ENCODE results near the gene TBC1D24.

DNA sequence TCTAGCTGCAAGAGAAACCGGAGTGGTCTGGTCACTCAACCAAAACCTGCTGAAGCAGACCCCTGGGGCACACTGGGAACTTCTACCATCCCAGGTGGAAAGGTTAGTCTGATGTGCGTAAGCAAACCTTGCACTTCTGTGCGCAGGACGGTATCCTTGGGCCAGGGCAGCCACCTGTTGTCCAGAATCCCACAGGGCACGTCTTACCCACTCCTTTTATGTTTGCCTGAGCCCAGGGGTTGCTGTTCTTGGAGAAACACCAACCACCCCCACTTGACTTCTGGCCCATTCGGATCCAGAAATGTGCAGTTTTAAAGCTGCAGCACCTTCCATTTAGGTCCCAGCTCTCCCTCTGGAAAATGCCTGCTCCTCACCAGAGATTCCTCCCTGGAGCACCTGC lies 18.7 kb downstream of the TBC1D24 start:
- TF ChIP-seq POLR2A (IDR thresholded peaks at IDR 0.05) (no peak), CTCF (IDR thresholded peaks at IDR 0.05) (no peak), POLR2AphosphoS5 (IDR thresholded peaks at IDR 0.05) (no peak)

All from breast epithelium (tissue), 3 donors.